HepG2 (cell line): ENCODE measurements around the gene SERINC2. TPM values are rescaled to one million over a fixed set of nuclear protein-coding genes. Genes with fewer than 3 reads are reported as not detected.

Experiments used
- ATAC-seq: fragments of 200-7000 bp; cut with Tn5 transposase; 3 replicates; pipeline ENCODE4 v1.9.1; 2020; ENCODE audit warnings: mild to moderate bottlenecking, moderate library complexity
- BruUV-seq: library from RNA; stranded (reverse); fragments of 400-500 nt; replicated peaks from 2 replicates; lab custom pipeline; 2021; lab: Mats Ljungman, UMichigan
- CTCF ChIA-PET: fragments of 300-600 bp; formaldehyde crosslinking; extraction: SDS; loops from one replicate; lab custom pipeline; 2021; ENCODE audit warnings: low total read pairs, inconsistent platforms, low intra/inter-chr PET ratio; lab: Yijun Ruan, JAX
- POLR2A ChIA-PET: fragments of 350-600 bp; sonication (Branson Sonifier 250); formaldehyde crosslinking; loops from one replicate; lab custom pipeline; 2020; ENCODE audit warnings: antibody characterized with exemption, inconsistent platforms; lab: Yijun Ruan, JAX
- DNase-seq: peaks from one replicate; pipeline ENCODE4 v3.0.0-alpha.2; 2015; ENCODE audit warnings: low spot score
- FAIRE-seq: peaks from 3 replicates; lab custom pipeline; 2011; peaks lifted over from hg19 to GRCh38; lab: Jason Lieb, UNC
- H2AFZ ChIP-seq: one replicate; pipeline ENCODE4 v1.6.1; 2011; ENCODE audit warnings: low read length, inconsistent platforms
- H3K27ac ChIP-seq: fragments of 300-600 bp; 3 replicates; pipeline ENCODE4 v1.8.0; 2011; ENCODE audit warnings: mixed run types, mild to moderate bottlenecking, mixed read lengths, low read length, inconsistent platforms; ENCODE audit not compliant: insufficient read depth; ENCODE audit errors: extremely low read length
- H3K27me3 ChIP-seq, 2 experiments: fragments of 200-600 bp in 1 of 2; 2 replicates in 1 of 2; 3 replicates in 1 of 2; pipeline versions ENCODE4 v1.6.0 to v1.8.0; 2011; ENCODE audit warnings: low read length in 2 of 2, mild to moderate bottlenecking in 2 of 2, moderate library complexity in 2 of 2, inconsistent platforms in 1 of 2; ENCODE audit not compliant: insufficient read depth in 2 of 2, control insufficient read depth in 1 of 2
- H3K36me3 ChIP-seq, 2 experiments: fragments of 200-600 bp in 1 of 2; replicated peaks in 1 of 2; 2 replicates in 1 of 2; 3 replicates in 1 of 2; pipeline versions ENCODE4 v1.5.1 to v1.8.0; 2011; ENCODE audit warnings: low read length in 2 of 2, inconsistent platforms in 1 of 2; ENCODE audit not compliant: insufficient read depth in 2 of 2, control insufficient read depth in 1 of 2
- H3K4me1 ChIP-seq: 2 replicates; pipeline ENCODE4 v1.5.1; 2012; ENCODE audit warnings: low read length, inconsistent platforms; ENCODE audit not compliant: insufficient read depth
- H3K4me2 ChIP-seq: 2 replicates; pipeline ENCODE4 v1.6.0; 2011; ENCODE audit warnings: low read depth, low read length, inconsistent platforms
- H3K4me3 ChIP-seq, 3 experiments: fragments of 200-600 bp in 1 of 3; sonication (generic), shearing (Covaris generic) in 1 of 3; replicated peaks in 1 of 3; 2 replicates each; pipeline ENCODE4 v1.5.1; 2011 to 2016; ENCODE audit warnings: low read length in 3 of 3, inconsistent platforms in 2 of 3, low read depth in 2 of 3, mild to moderate bottlenecking in 2 of 3, control low read depth in 1 of 3, mixed read lengths in 1 of 3; ENCODE audit not compliant: insufficient read depth in 1 of 3
- H3K79me2 ChIP-seq: one replicate; pipeline ENCODE4 v1.6.1; 2011; ENCODE audit warnings: low read length, inconsistent platforms; ENCODE audit not compliant: insufficient read depth
- H3K9ac ChIP-seq: 2 replicates; pipeline ENCODE4 v1.6.0; 2011; ENCODE audit warnings: mild to moderate bottlenecking, low read depth, low read length, inconsistent platforms; ENCODE audit not compliant: insufficient read depth
- H3K9me3 ChIP-seq: 2 replicates; pipeline ENCODE4 v1.5.1; 2012; ENCODE audit warnings: mild to moderate bottlenecking, low read length
- H4K20me1 ChIP-seq: 2 replicates; pipeline ENCODE4 v1.6.0; 2011; ENCODE audit warnings: inconsistent platforms, mild to moderate bottlenecking, low read length, moderate library complexity; ENCODE audit not compliant: insufficient read depth
- CAMTA2 ChIP-seq: sonication (generic); formaldehyde crosslinking; IDR thresholded peaks from 2 replicates; pipeline ENCODE4 v1.4.0; 2020; ENCODE audit warnings: mild to moderate bottlenecking, missing genetic modification reagents, borderline replicate concordance
- EED ChIP-seq: sonication (generic); formaldehyde crosslinking; IDR thresholded peaks from 2 replicates; pipeline ENCODE4 v1.5.0; 2020; ENCODE audit warnings: mild to moderate bottlenecking, missing genetic modification reagents
- GATA4 ChIP-seq: sonication (generic); IDR thresholded peaks from 2 replicates; pipeline ENCODE4 v1.6.1; 2016; ENCODE audit warnings: antibody characterized with exemption, low read depth, borderline replicate concordance
- HNRNPH1 ChIP-seq: fragments of 200-400 bp; formaldehyde crosslinking; optimal IDR thresholded peaks from 2 replicates; pipeline ENCODE3; 2017; ENCODE audit warnings: mild to moderate bottlenecking, low read depth, low read length
- KDM1A ChIP-seq: IDR thresholded peaks from 2 replicates; pipeline ENCODE4 v1.6.1; 2016; ENCODE audit warnings: missing compliant biosample characterization
- NPAS2 ChIP-seq: sonication (generic); formaldehyde crosslinking; IDR thresholded peaks from 2 replicates; pipeline ENCODE4 v1.8.0; 2022; ENCODE audit warnings: mild to moderate bottlenecking, missing genetic modification reagents, borderline replicate concordance
- RFX1 ChIP-seq: fragments of 450-650 bp; IDR thresholded peaks from 2 replicates; pipeline ENCODE4 v1.6.1; 2017
- RFX3 ChIP-seq: IDR thresholded peaks from 2 replicates; pipeline ENCODE4 v1.6.1; 2016; ENCODE audit warnings: missing biosample characterization, missing genetic modification reagents
- ZNF557 ChIP-seq: sonication (generic); formaldehyde crosslinking; IDR thresholded peaks from 2 replicates; pipeline ENCODE4 v1.4.0; 2020; ENCODE audit warnings: missing genetic modification reagents
- WGBS: methylation state at CpG from one replicate; pipeline ENCODE4 v1.1.6; 2017; ENCODE audit warnings: low lambda C conversion rate; 5-methylcytosine and 5-hydroxymethylcytosine counted together
- in situ Hi-C: cut with HindIII; loops from 2 replicates; pipeline ENCODE4 v1.10.0; 2017; ENCODE audit warnings: low pct_unique_long_range_greater_than_20kb; ENCODE audit not compliant: extremely low pct_ligation_motif_present
- intact Hi-C: fragments of 100-400 bp; cut with micrococcal nuclease; formaldehyde crosslinking; loops from one replicate; pipeline ENCODE4 v1.10.0; 2022; ENCODE audit not compliant: unreplicated experiment
- polyA plus RNA-seq, 8 experiments: library from polyadenylated mRNA; depleted of rRNA in 3 of 8; stranded (reverse) in 7 of 8; unstranded in 1 of 8; fragments of >200 nt; fragmentation: Illumina TruSeq in 4 of 8; extraction: Trizol in 4 of 8; gene quantifications; 2 replicates each; pipeline versions ENCODE4 v1.2.1 to v1.2.3, GENCODE V29; 2011 to 2016; ENCODE audit warnings: low read depth in 4 of 8, missing spikeins in 1 of 8, mixed read lengths in 1 of 8; ENCODE audit not compliant: insufficient read depth in 1 of 8
- total RNA-seq, 5 experiments: library from RNA; depleted of rRNA; stranded (reverse); fragments of >200 nt; fragmentation: Illumina TruSeq; extraction: Trizol; gene quantifications; 2 replicates each; pipeline ENCODE4 v1.2.3, GENCODE V29; 2016; ENCODE audit warnings: low read depth in 1 of 5

SERINC2 gene
- total and polyA plus RNA-seq, 2 of the 13 experiments (the other 11 are each of a cell fraction or from before 2014, with no cell fraction given): 4.8 to 126 TPM

- WGBS: 83% methylated on average over 7 of the region's 7 CpGs
- intact Hi-C loops: no loop called here
- POLR2A ChIA-PET: interaction anchor here (1.7 to 2.5 kb wide), 3 partner anchors 20 to 78 kb away, joined by 7 to 15 read pairs (median 9); partner anchors contain the start of genes SNRNP40 and ZCCHC17
These were observed 38.4 kb upstream of the SERINC2 start for GRCh38 chr1:31374511-31375196.

GRCh38 chr1:31376375-31377134 lies 36.5 kb upstream of the SERINC2 start:
- Histone ChIP-seq H2AFZ (no peak overlapping the region), H3K9ac (no peak overlapping the region), H4K20me1 (no peaks in the 10 kb centered on the region), H3K36me3 (no peaks in the 10 kb centered on the region), H3K79me2 (no peaks in the 10 kb centered on the region), H3K4me3 (no peak overlapping the region), H3K27me3 (no peaks in the 10 kb centered on the region), H3K4me1 (peaks cover 59% of the 10 kb centered on the region), H3K4me2 (no peak overlapping the region), H3K27ac (no peak overlapping the region), H3K9me3 (no peaks in the 10 kb centered on the region)
- intact Hi-C loops (no loop called here), in situ Hi-C loops (no loop called here)
- DNase-seq (peak; percentile 32), FAIRE-seq (no peak), ATAC-seq (no peak)
- TF ChIP-seq GATA4: no peak
- TF ChIP-seq ZNF557 (CRISPR knock-in tag): no peak
- TF ChIP-seq NPAS2 (CRISPR knock-in tag): no peak
- TF ChIP-seq RFX3 (CRISPR knock-in tag): peak; percentile 69; the same call in 1 of the 2 replicates
- TF ChIP-seq RFX1: peak; percentile 28; the same call in 1 of the 2 replicates
- no peak for TF ChIP-seq HNRNPH1
- 0 out of 2 replicates have a peak, but pooled peaks have one; percentile 51 for TF ChIP-seq KDM1A (CRISPR knock-in tag)
- POLR2A ChIA-PET: no interaction called here
- no TSS peak for BruUV-seq
- 57% methylated on average over 7 of the region's 8 CpGs for WGBS
- CTCF ChIA-PET: no interaction called here

More at GRCh38 chr1:31374511-31375196, 38.4 kb upstream of the SERINC2 start:
- no peak for TF ChIP-seq CAMTA2 (CRISPR knock-in tag)
- 0 out of 2 replicates have a peak, but pooled peaks have one; percentile 26 for TF ChIP-seq EED
- CTCF ChIA-PET: no interaction called here
- no TSS peak for BruUV-seq
- Histone ChIP-seq H3K4me2 (no peak overlapping the region), H3K4me3 (no peak overlapping the region), H4K20me1 (no peaks in the 10 kb centered on the region), H3K36me3 (no peaks in the 10 kb centered on the region), H3K9me3 (no peaks in the 10 kb centered on the region), H3K4me1 (peaks cover 77% of the 10 kb centered on the region), H3K27ac (no peak overlapping the region), H2AFZ (no peak overlapping the region), H3K27me3 (no peaks in the 10 kb centered on the region), H3K9ac (no peak overlapping the region), H3K79me2 (no peaks in the 10 kb centered on the region)
- FAIRE-seq (no peak), DNase-seq (no peak), ATAC-seq (no peak)
- in situ Hi-C loops: no loop called here
